ENCODE measurements around the gene UBA7. TPM values are rescaled to one million over a fixed set of nuclear protein-coding genes. Genes with fewer than 3 reads are reported as not detected.
"Not testable (repeated sequence)": the region's sequence is repeated elsewhere in the genome, so short reads cannot be mapped to it uniquely, and the experiment has no call there.

The UBA7 gene
- total RNA-seq, 2 experiments from 2014 or later, result 179 to 182 TPM

GRCh38 chr3:49840388-49840787 is 26.6 kb upstream of the UBA7 start:
- Mint-ChIP-seq H3K36me3 (ENCODE audit: low read depth) (peaks cover 15% of the 10 kb centered on the region), H3K9me3 (no peaks in the 10 kb centered on the region), H3K4me1 (peaks cover 1% of the 10 kb centered on the region), H3K27ac (no peak overlapping the region), H3K4me3 (no peak overlapping the region), H3K27me3 (no peaks in the 10 kb centered on the region)
- CTCF ChIA-PET, result interaction anchor here (0.6 to 5.5 kb wide), 7 partner anchors 10 to 300 kb away, joined by 4 to 104 read pairs (median 5); partner anchors contain the start of genes INKA1 and UBA7
- DNase-seq, result no peak
- POLR2A ChIA-PET, result no interaction called here

- no peaks in the 10 kb centered on the region for H3K27me3 Mint-ChIP-seq
- CTCF ChIA-PET, result interaction anchor here (0.7 to 5.5 kb wide), 37 partner anchors 11 to 299 kb away, joined by 3 to 104 read pairs (median 5); partner anchors contain the start of genes CDHR4, INKA1, IP6K1 and TRAIP
- peaks cover 16% of the 10 kb centered on the region for H3K36me3 Mint-ChIP-seq (ENCODE audit: low read depth)
- H3K4me1 Mint-ChIP-seq, result peaks cover 1% of the 10 kb centered on the region
- DNase-seq, result peak; percentile 81
- no peak overlapping the region for H3K4me3 Mint-ChIP-seq
- no peaks in the 10 kb centered on the region for H3K9me3 Mint-ChIP-seq
- POLR2A ChIA-PET, result interaction anchor here (0.6 to 2.7 kb wide), 5 partner anchors 30 to 115 kb away, joined by 3 to 24 read pairs (median 3); partner anchors contain the start of genes GMPPB, INKA1 and IP6K1
- no peak overlapping the region for H3K27ac Mint-ChIP-seq
Measured at GRCh38 chr3:49839193-49839809, 25.5 kb upstream of the UBA7 start.

GRCh38 chr3:49831341-49831740 is 17.6 kb upstream of the UBA7 start:
- CTCF ChIA-PET, result interaction anchor here (0.7 kb wide), 1 partner anchor 27 kb away, joined by 3 read pairs; no protein-coding TSS in a partner anchor
- H3K4me3 Mint-ChIP-seq, result no peak overlapping the region
- H3K9me3 Mint-ChIP-seq, result no peaks in the 10 kb centered on the region

GRCh38 chr3:49826016-49826415 is 12.3 kb upstream of the UBA7 start:
- Mint-ChIP-seq H3K4me1 (no peaks in the 10 kb centered on the region), H3K36me3 (ENCODE audit: low read depth) (peaks cover 15% of the 10 kb centered on the region), H3K27me3 (no peaks in the 10 kb centered on the region), H3K27ac (no peak overlapping the region), H3K9me3 (no peaks in the 10 kb centered on the region), H3K4me3 (no peak overlapping the region)
- POLR2A ChIA-PET, result interaction anchor here (0.7 kb wide), 1 partner anchor 13 kb away, joined by 3 read pairs; no protein-coding TSS in a partner anchor
- CTCF ChIA-PET, result interaction anchor here (0.7 to 2.8 kb wide), 3 partner anchors 13 to 23 kb away, joined by 3 to 19 read pairs (median 7); partner anchors contain the start of gene INKA1
- no peak for DNase-seq

More at GRCh38 chr3:49831341-49831740, 17.6 kb upstream of the UBA7 start:
- Mint-ChIP-seq H3K27ac (no peak overlapping the region), H3K27me3 (no peaks in the 10 kb centered on the region), H3K4me1 (no peaks in the 10 kb centered on the region), H3K36me3 (ENCODE audit: low read depth) (peaks cover 32% of the 10 kb centered on the region)
- DNase-seq, result no peak
- POLR2A ChIA-PET, result interaction anchor here (1.0 kb wide), 1 partner anchor 28 kb away, joined by 4 read pairs; the partner anchor contains the start of gene INKA1

- H3K27me3 Mint-ChIP-seq; H3K9me3 Mint-ChIP-seq; H3K36me3 Mint-ChIP-seq (ENCODE audit: low read depth); H3K27ac Mint-ChIP-seq; H3K4me3 Mint-ChIP-seq; H3K4me1 Mint-ChIP-seq; POLR2A ChIA-PET; DNase-seq: not testable (repeated sequence)
- CTCF ChIA-PET, result interaction anchor here (1.2 kb wide), 1 partner anchor 15 kb away, joined by 6 read pairs; no protein-coding TSS in a partner anchor
Measured at GRCh38 chr3:49823131-49823530, 9.4 kb upstream of the UBA7 start.

- Mint-ChIP-seq H3K4me1 (peaks cover 31% of the 10 kb centered on the region), H3K27ac (peak overlapping the region; percentile 93), H3K4me3 (peak overlapping the region; percentile 96), H3K36me3 (ENCODE audit: low read depth) (peaks cover 34% of the 10 kb centered on the region), H3K9me3 (no peaks in the 10 kb centered on the region), H3K27me3 (no peaks in the 10 kb centered on the region)
- DNase-seq, result no peak
- ChIA-PET POLR2A (interaction anchor here (0.7 to 4.1 kb wide), 9 partner anchors 9 to 127 kb away, joined by 3 to 54 read pairs (median 4); partner anchors contain the start of genes GMPPB, INKA1, IP6K1 and RBM6), CTCF (interaction anchor here (0.6 to 4.6 kb wide), 8 partner anchors 9 to 434 kb away, joined by 3 to 43 read pairs (median 4); partner anchors contain the start of genes CDHR4, INKA1 and TCTA)
Measured at GRCh38 chr3:49812916-49813496, 747 bp downstream of the UBA7 start.

DNA sequence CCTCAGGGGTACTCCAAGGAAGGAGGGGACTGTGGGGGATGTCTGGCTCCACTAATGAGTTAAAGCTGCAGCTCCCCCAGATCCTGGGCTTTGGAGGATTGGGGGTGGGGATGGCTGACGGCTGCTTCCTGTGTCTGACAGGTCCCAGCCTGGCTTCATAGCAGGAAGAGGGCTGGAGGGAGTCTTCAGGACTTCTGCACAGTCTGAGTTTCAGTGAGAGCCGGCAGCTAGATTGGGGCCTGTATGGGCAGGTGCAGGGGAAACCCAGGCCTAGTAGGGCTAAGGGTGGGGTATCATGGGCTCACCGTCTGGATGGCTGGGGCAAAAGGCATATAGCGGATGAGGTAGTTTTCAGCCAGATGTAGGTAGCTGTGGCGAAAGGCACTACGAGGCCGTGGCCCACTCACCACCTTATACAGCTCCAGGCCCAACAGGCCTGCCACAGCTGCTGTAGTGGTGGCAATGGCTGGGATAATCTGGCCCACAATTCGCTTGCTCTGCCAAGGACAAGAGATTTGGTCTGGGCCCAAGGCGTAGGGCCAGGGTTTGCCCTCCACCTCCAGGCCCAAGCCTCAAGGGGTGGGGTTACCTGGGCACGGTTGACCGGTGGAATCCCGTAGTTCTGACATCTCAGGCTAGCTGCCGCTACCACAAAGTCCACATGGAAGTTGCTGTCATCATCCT is 6.2 kb downstream of the UBA7 start:
- peaks cover 36% of the 10 kb centered on the region for H3K36me3 Mint-ChIP-seq (ENCODE audit: low read depth)
- H3K27ac Mint-ChIP-seq, result no peak overlapping the region
- no peak for DNase-seq
- no peaks in the 10 kb centered on the region for H3K9me3 Mint-ChIP-seq
- POLR2A ChIA-PET, result interaction anchor here (0.9 to 2.6 kb wide), 2 partner anchors 21 to 198 kb away, joined by 3 to 12 read pairs; partner anchors contain the start of gene IP6K1
- H3K4me3 Mint-ChIP-seq, result no peak overlapping the region
- H3K4me1 Mint-ChIP-seq, result peaks cover 46% of the 10 kb centered on the region
- peaks cover under 1% of the 10 kb centered on the region for H3K27me3 Mint-ChIP-seq
- CTCF ChIA-PET, result no interaction called here

DNA sequence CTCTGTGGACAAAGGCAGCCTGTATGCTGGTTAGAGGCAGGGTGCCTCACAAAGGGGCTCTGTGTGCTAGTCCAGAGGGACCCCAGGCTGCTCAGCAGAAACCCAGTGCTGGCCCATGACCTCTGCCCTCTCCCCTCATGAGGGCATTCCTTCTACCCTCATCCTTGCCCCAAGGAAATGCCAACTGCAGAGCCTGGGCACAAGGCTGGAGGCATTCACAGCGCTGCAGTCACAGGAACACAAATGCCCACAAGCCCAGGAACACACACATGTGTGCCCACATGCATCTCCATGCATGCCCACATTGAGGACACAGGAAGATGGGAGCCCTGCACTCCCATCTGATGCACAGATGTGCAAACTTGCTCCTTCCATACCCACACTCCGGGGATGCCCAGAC is 6.9 kb downstream of the UBA7 start:
- Mint-ChIP-seq H3K36me3 (ENCODE audit: low read depth) (peaks cover 34% of the 10 kb centered on the region), H3K9me3 (no peaks in the 10 kb centered on the region), H3K4me3 (no peak overlapping the region), H3K4me1 (peaks cover 47% of the 10 kb centered on the region), H3K27me3 (peaks cover 6% of the 10 kb centered on the region), H3K27ac (no peak overlapping the region)
- DNase-seq, result no peak
- ChIA-PET POLR2A (interaction anchor here (0.7 to 2.6 kb wide), 5 partner anchors 10 to 199 kb away, joined by 3 to 12 read pairs (median 3); partner anchors contain the start of gene IP6K1), CTCF (no interaction called here)

GRCh38 chr3:49805897-49806701 is 7.7 kb downstream of the UBA7 start:
- CTCF ChIA-PET, result interaction anchor here (4.6 to 5.8 kb wide), 2 partner anchors 7 to 34 kb away, joined by 43 to 104 read pairs; partner anchors contain the start of gene UBA7
- Mint-ChIP-seq H3K27ac (no peak overlapping the region), H3K36me3 (ENCODE audit: low read depth) (peaks cover 26% of the 10 kb centered on the region), H3K4me3 (no peak overlapping the region), H3K4me1 (peaks cover 43% of the 10 kb centered on the region), H3K27me3 (peaks cover 14% of the 10 kb centered on the region), H3K9me3 (no peaks in the 10 kb centered on the region)
- no peak for DNase-seq
- POLR2A ChIA-PET, result interaction anchor here (0.7 to 5.9 kb wide), 7 partner anchors 7 to 83 kb away, joined by 3 to 54 read pairs (median 4); partner anchors contain the start of genes IP6K1 and UBA7

GRCh38 chr3:49805367-49805782 is 8.4 kb downstream of the UBA7 start:
- ChIA-PET CTCF (interaction anchor here (0.9 to 5.8 kb wide), 3 partner anchors 8 to 100 kb away, joined by 3 to 104 read pairs (median 43); partner anchors contain the start of gene UBA7), POLR2A (interaction anchor here (1.0 to 5.9 kb wide), 5 partner anchors 8 to 82 kb away, joined by 4 to 54 read pairs (median 7); partner anchors contain the start of gene UBA7)
- H3K27ac Mint-ChIP-seq, result no peak overlapping the region
- DNase-seq, result no peak
- H3K4me1 Mint-ChIP-seq, result peaks cover 39% of the 10 kb centered on the region
- H3K36me3 Mint-ChIP-seq (ENCODE audit: low read depth), result peaks cover 21% of the 10 kb centered on the region
- H3K27me3 Mint-ChIP-seq, result peaks cover 16% of the 10 kb centered on the region
- H3K4me3 Mint-ChIP-seq, result no peak overlapping the region
- H3K9me3 Mint-ChIP-seq, result no peaks in the 10 kb centered on the region

DNA sequence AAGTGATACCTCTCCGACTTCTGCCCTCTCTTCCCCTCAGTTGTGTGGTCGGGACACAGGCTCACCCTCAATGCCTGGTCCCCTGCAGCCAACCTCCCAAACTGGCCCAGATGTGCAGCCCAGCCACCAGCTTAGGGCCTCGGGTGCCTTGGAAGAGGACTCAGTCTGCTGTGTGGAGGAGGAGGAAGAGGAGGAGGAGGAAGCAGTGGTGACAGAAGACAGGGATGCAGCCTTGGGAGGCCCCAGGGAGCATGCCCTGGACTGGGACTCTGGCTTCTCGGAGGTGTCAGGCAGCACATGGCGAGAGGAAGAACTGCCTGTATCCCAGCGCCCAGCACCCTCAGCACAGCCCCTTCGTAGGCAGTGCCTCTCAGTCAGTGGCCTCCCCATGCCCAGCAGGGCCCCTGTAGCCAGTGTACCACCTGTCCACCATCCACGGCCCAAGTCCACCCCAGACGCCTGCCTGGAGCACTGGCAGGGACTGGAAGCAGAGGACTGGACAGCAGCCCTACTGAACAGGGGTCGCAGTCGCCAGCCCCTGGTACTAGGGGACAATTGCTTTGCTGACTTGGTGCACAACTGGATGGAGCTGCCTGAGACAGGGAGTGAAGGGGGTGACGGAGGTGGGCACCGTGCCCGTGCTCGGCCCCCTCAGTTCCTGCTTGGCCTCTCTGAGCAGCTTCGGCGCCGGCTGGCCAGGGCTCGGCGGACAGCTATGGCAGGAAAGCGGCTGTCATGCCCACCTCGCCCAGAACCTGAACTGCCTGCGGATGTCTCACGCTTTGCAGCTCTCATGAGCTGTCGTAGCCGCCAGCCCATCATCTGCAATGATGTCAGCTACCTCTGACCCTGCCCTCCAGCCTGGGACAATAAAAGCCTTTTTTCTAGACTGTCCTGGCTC is 9.4 kb downstream of the UBA7 start:
- ChIA-PET CTCF (interaction anchor here (0.9 to 5.8 kb wide), 12 partner anchors 9 to 264 kb away, joined by 3 to 104 read pairs (median 6); partner anchors contain the start of genes IP6K1 and UBA7), POLR2A (interaction anchor here (0.6 to 5.9 kb wide), 10 partner anchors 9 to 1687 kb away, joined by 3 to 54 read pairs (median 4); partner anchors contain the start of gene UBA7)
- H3K27me3 Mint-ChIP-seq, result peaks cover 16% of the 10 kb centered on the region
- H3K4me3 Mint-ChIP-seq, result peak overlapping the region; percentile 83
- H3K4me1 Mint-ChIP-seq, result peaks cover 39% of the 10 kb centered on the region
- H3K27ac Mint-ChIP-seq, result no peak overlapping the region
- no peak for DNase-seq
- H3K36me3 Mint-ChIP-seq (ENCODE audit: low read depth), result peaks cover 12% of the 10 kb centered on the region
- no peaks in the 10 kb centered on the region for H3K9me3 Mint-ChIP-seq
